Measurements from ENCODE around the gene C19orf85.

C19orf85 gene

DNA sequence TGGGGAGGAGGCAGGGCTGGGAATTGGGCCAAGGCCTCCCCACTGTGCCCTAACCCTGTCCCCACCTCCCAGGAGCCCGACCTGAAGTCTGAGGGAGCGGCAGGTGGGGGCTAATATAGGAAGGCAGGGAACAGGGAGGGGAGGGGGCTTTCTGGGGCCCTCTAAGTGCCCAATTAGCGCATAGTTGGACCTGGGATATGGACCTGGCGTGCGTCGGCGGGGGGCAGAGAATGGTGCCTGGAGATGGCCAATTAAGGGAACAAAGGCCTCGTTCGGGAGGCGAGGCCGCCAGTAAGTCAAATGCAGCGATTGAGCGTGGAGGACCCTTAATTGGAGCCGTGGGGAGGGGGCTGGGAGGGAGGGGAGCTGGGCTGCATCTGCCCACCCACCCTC, at the start of gene C19orf85:
C19orf85 (minus strand) TSS at position 90 of the 393 bp plus-strand sequence. CDS start 197 bp downstream, outside the sequence.
- Histone ChIP-seq H3K9ac (peak within 1 kb of the TSS in 6 of 11 experiments; percentile 2 to 45 (median 41); a peak in 8 of 22 replicates), H3K27me3 (no peaks in the 10 kb centered on the region), H3K36me3 (no peaks in the 10 kb centered on the region), H4K20me1 (peaks cover 0 to 13% (median 12%) of the 10 kb centered on the region in 11 experiments; a peak in 17 of 22 replicates), H3K9me3 (replicated peaks in 1 of 11) (no peaks in the 10 kb centered on the region), H3K4me1 (peaks cover 24 to 36% (median 32%) of the 10 kb centered on the region in 10 experiments), H3K27ac (0 out of 22 replicates have a peak within 1 kb of the TSS, but pooled peaks of 1 of the 11 experiments have one; percentile 26), H3K4me2 (peak within 1 kb of the TSS in 7 of 11 experiments; percentile 18 to 56 (median 41); a peak in 12 of 22 replicates), H3K4me3 (no peak within 1 kb of the TSS)
- TF ChIP-seq Cebpa-rat (IDR thresholded peaks at IDR 0.05), result no peak

DNA sequence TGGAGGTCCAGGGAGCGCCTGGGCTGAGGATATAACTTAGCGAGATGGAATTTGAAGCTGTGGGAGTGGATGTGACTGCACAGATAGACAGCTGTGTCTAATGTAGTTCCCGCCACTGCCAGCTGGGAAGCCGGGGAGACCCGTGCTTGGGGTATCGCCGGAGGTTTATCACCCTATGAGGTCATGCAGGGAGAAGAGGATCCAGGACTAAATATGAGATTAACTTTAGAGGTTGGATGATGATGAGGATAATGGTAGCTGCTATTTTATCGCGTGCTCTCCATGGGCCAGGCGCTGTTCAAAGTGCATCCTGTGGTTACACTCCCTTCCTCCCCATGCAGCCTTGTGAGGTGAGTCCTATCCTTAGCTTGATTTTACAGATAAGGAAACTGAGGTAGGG, 43.6 kb upstream of the C19orf85 start:
- Histone ChIP-seq H4K20me1 (no peaks in the 10 kb centered on the region), H3K4me2 (no peak overlapping the region; a peak in 1 of 22 replicates), H3K9me3 (replicated peaks in 1 of 11) (peaks cover 0 to 4% (median 0%) of the 10 kb centered on the region in 11 experiments; a peak in 1 of 22 replicates), H3K4me1 (peaks cover 11 to 47% (median 34%) of the 10 kb centered on the region in 10 experiments), H3K4me3 (no peak overlapping the region), H3K9ac (0 out of 22 replicates have a peak overlapping the region, but pooled peaks of 1 of the 11 experiments have one; percentile 13), H3K36me3 (no peaks in the 10 kb centered on the region), H3K27ac (no peak overlapping the region), H3K27me3 (no peaks in the 10 kb centered on the region)
- no peak for TF ChIP-seq Cebpa-rat (IDR thresholded peaks at IDR 0.05)

DNA sequence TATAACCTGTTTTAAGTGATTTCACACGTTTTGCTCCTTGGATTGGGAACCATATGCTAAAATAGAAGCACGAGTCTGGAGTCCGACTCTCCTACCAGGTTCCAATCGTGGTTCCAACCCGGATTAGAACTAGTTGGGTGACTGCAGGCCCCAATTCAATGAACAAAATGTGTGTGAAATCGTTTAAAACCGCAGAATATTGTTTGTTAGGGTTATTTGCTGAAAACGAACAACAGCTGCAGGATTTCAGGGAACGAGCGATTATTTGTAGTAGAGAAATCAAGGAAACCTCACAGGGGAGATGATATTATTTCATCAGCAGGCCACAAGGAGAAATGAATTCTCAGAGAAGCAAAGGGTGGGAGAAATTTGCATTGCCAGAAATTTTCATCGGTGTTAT, 40.4 kb upstream of the C19orf85 start:
- no peak overlapping the region for H3K27ac ChIP-seq
- H3K4me2 ChIP-seq, result no peak overlapping the region
- H3K9ac ChIP-seq, result no peak overlapping the region
- H3K27me3 ChIP-seq, result no peaks in the 10 kb centered on the region
- no peaks in the 10 kb centered on the region for H4K20me1 ChIP-seq
- no peak for TF ChIP-seq Cebpa-rat (IDR thresholded peaks at IDR 0.05)
- no peak overlapping the region for H3K4me3 ChIP-seq
- H3K4me1 ChIP-seq, result peaks cover 1 to 45% (median 20%) of the 10 kb centered on the region in 10 experiments
- peaks cover 0 to 4% (median 0%) of the 10 kb centered on the region in 11 experiments; a peak in 1 of 22 replicates for H3K9me3 ChIP-seq (replicated peaks in 1 of 11)
- no peaks in the 10 kb centered on the region for H3K36me3 ChIP-seq

DNA sequence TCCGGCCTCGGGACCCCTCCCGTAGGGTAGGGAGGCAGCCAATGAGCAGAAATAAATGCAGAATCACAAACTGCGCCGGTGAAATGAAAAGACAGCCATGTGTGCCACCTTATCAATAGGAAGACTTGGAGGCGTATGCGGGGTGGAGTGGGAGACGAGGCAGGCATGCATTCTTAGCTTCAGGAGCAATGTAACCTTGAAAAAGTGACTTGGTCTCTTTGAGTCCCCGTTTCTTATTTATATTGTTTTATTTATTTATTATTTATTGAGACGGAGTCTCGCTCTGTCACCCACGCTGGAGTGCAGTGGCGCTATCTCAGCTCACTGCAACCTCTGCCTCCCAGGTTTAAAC, 39.7 kb upstream of the C19orf85 start:
- peak overlapping the region; percentile 40 to 77 (median 65); a peak in 21 of 22 replicates for H3K4me2 ChIP-seq
- peak overlapping the region in 3 of 11 experiments; percentile 53 to 73 (median 59); a peak in 4 of 22 replicates for H3K27ac ChIP-seq
- peaks cover 0 to 4% (median 0%) of the 10 kb centered on the region in 11 experiments; a peak in 1 of 22 replicates for H3K9me3 ChIP-seq (replicated peaks in 1 of 11)
- H3K9ac ChIP-seq, result peak overlapping the region in 9 of 11 experiments; percentile 29 to 79 (median 75); a peak in 12 of 22 replicates
- H4K20me1 ChIP-seq, result no peaks in the 10 kb centered on the region
- TF ChIP-seq Cebpa-rat (IDR thresholded peaks at IDR 0.05), result no peak
- H3K27me3 ChIP-seq, result no peaks in the 10 kb centered on the region
- peak overlapping the region; percentile 46 to 72 (median 56); a peak in 17 of 20 replicates for H3K4me3 ChIP-seq
- H3K36me3 ChIP-seq, result no peaks in the 10 kb centered on the region
- H3K4me1 ChIP-seq, result peaks cover 0 to 47% (median 20%) of the 10 kb centered on the region in 10 experiments; a peak in 17 of 20 replicates

DNA sequence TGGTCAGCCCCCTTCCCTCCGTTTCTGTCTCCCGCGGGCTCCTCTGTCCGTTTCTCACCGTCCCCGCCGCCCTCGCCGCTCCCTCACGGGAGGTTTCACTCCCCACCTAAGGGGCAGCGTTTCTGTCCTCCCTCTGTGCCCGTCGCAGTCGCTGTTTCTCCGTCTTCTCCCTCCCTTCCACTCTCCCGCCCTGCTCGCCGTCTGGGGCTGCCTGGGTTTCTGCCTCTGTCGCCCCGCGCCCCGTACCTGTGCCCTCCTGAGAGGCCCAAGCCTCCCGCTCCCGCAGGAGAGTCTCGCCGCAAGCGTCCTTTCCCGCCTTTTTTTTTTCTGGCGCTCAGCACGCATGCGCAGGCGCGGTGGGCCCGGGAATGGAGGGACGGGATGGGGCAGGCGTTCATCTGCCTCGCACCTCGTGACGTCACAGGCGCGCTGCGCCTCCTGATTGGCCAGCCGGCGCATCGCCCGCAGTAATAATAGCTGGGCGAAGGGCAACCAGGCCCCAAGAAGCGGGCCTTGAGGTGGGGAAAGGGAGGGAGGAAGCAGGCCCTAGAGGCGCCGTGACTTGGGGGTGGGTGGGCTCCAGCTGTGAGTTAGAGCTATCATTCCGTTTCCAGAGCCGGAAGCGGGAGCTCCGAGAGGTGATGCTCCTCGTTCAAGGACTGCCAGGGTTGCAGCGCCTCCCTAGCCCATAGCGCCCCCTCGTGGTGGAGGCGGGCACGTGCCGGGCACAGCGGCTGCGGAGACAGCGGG, 39.1 kb upstream of the C19orf85 start:
- Histone ChIP-seq H3K9ac (peak overlapping the region in 10 of 11 experiments; percentile 29 to 79 (median 72); a peak in 18 of 22 replicates), H3K4me3 (peak overlapping the region; percentile 46 to 72 (median 56))
- no peak for TF ChIP-seq Cebpa-rat (IDR thresholded peaks at IDR 0.05)

DNA sequence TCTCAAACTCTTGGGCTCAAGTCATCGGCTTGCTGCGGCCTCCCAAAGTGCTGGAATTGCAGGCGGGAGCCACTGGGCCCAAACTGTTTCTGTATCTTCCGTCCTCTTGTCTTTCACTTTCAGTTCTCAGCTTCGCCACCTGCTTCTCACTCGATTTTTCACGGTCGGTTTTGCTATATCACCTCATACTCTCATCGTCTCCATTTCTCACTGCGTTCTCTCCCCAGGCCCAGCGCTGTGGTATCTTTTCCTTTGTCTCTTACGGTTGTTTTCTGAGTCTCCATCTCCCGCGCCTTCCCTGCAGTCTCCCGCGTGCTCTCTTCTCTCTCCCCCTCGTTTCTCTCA, 38.6 kb upstream of the C19orf85 start:
- Histone ChIP-seq H3K36me3 (no peaks in the 10 kb centered on the region), H3K9ac (peak overlapping the region in 7 of 11 experiments; percentile 55 to 79 (median 75); a peak in 13 of 22 replicates), H4K20me1 (no peaks in the 10 kb centered on the region), H3K4me3 (peak overlapping the region in 5 of 10 experiments; percentile 53 to 72 (median 62); a peak in 6 of 20 replicates), H3K27ac (peak overlapping the region in 8 of 11 experiments; percentile 53 to 76 (median 64); a peak in 14 of 22 replicates), H3K27me3 (no peaks in the 10 kb centered on the region), H3K9me3 (replicated peaks in 1 of 11) (peaks cover 0 to 4% (median 0%) of the 10 kb centered on the region in 11 experiments; a peak in 1 of 22 replicates), H3K4me1 (peaks cover 7 to 39% (median 16%) of the 10 kb centered on the region in 10 experiments; a peak in 19 of 20 replicates), H3K4me2 (peak overlapping the region; percentile 40 to 77 (median 65); a peak in 21 of 22 replicates)
- no peak for TF ChIP-seq Cebpa-rat (IDR thresholded peaks at IDR 0.05)

More for the DNA sequence above, 39.1 kb upstream of the C19orf85 start:
- H3K9me3 ChIP-seq (replicated peaks in 1 of 11), result peaks cover 0 to 4% (median 0%) of the 10 kb centered on the region in 11 experiments; a peak in 1 of 22 replicates
- H4K20me1 ChIP-seq, result no peaks in the 10 kb centered on the region
- H3K27me3 ChIP-seq, result no peaks in the 10 kb centered on the region
- peak overlapping the region in 9 of 11 experiments; percentile 44 to 76 (median 62); a peak in 16 of 22 replicates for H3K27ac ChIP-seq
- H3K4me1 ChIP-seq, result peaks cover 4 to 42% (median 18%) of the 10 kb centered on the region in 10 experiments; a peak in 19 of 20 replicates
- peak overlapping the region; percentile 40 to 77 (median 65) for H3K4me2 ChIP-seq
- H3K36me3 ChIP-seq, result no peaks in the 10 kb centered on the region

DNA sequence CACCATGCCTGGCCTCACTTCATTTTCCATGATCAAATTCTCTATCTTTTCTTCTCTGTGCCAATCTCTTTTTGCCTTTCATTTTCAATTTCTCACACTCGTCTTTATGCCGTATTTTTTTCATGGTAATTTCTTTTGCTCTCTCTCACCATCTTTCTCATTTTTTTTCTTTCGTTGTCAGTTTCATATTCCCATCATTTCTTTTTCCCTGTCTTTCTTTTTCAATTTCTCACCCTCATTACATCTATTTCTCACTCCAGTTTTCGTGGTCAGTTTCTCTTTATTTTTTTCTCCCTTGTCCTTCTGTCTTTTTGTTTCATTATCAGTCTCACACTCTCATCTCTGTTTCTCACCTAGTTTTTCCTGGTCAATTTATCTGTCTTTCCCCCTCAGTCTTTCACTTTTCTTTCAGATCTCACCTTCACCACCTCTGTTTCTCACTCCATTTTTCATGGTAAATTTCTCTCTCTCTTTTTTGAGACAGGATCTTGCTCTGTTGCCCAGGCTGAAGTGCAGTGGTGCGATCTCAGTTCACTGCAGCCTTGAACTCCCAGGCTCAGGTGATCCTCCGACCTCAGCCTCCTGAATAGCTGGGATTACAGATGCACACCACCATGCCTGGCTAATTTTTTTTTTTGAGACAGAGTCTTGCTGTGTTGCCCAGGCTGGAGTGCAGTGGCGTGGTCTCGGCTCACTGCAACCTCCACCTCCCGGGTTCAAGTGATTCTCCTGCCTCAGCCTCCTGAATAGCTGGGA, 37.8 kb upstream of the C19orf85 start:
- Histone ChIP-seq H3K4me2 (no peak overlapping the region), H3K36me3 (no peaks in the 10 kb centered on the region), H3K4me1 (peaks cover 7 to 35% (median 16%) of the 10 kb centered on the region in 10 experiments; a peak in 19 of 20 replicates), H3K4me3 (no peak overlapping the region), H3K27ac (no peak overlapping the region), H3K9ac (no peak overlapping the region), H3K9me3 (replicated peaks in 1 of 11) (peaks cover 0 to 4% (median 0%) of the 10 kb centered on the region in 11 experiments; a peak in 1 of 22 replicates), H4K20me1 (no peaks in the 10 kb centered on the region), H3K27me3 (no peaks in the 10 kb centered on the region)
- TF ChIP-seq Cebpa-rat (IDR thresholded peaks at IDR 0.05), result no peak

DNA sequence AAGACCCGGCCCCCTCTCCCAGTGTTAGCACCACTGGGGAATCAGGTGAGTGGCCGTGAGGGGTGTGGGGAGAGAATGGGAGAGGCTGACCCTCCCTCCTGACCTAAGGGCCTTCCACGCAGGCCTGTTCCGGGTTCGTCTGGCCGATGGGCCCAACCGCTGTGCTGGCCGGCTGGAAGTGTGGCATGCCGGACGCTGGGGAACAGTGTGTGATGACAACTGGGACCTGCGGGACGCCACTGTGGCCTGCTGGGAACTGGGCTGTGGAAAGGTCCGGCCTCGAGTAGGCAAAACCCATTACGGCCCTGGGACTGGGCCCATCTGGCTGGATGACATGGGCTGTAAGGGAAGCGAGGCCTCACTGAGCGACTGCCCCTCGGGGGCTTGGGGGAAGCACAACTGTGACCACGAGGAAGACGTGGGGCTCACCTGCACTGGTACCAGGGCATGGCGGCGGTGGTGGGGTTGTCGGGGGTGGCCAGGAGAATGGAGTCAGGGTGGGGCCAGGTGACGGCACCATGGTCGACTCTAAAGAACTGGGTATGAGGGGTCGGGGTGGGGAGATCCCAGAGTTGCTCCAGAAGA, 35.9 kb upstream of the C19orf85 start:
- TF ChIP-seq Cebpa-rat (IDR thresholded peaks at IDR 0.05), result no peak
- H3K9me3 ChIP-seq (replicated peaks in 1 of 11), result peaks cover 0 to 4% (median 0%) of the 10 kb centered on the region in 11 experiments; a peak in 1 of 22 replicates
- no peaks in the 10 kb centered on the region for H3K36me3 ChIP-seq
- peak overlapping the region in 5 of 11 experiments; percentile 7 to 35 (median 29); a peak in 5 of 22 replicates for H3K4me2 ChIP-seq
- no peaks in the 10 kb centered on the region for H4K20me1 ChIP-seq
- no peak overlapping the region for H3K27ac ChIP-seq
- H3K27me3 ChIP-seq, result no peaks in the 10 kb centered on the region
- H3K4me1 ChIP-seq, result peaks cover 7 to 36% (median 16%) of the 10 kb centered on the region in 10 experiments; a peak in 19 of 20 replicates
- H3K9ac ChIP-seq, result no peak overlapping the region
- H3K4me3 ChIP-seq, result no peak overlapping the region

Data from BLaER1 treated with 17β-estradiol and CSF1 and Interleukin-3, amounts not matched to agents 10 nM and 100 nM (cell line).